ENCODE data around the gene POLR2M. TPM values are rescaled to one million over a fixed set of nuclear protein-coding genes. Genes with fewer than 3 reads are reported as not detected.

POLR2M gene
- total RNA-seq, 1 experiment from 2014 or later, result 86.2 TPM

- no peaks in the 10 kb centered on the region for H3K4me1 ChIP-seq (ENCODE audit: control insufficient read depth in 1 of 2, insufficient read depth in 2 of 2, low read length in 2 of 2)
- ChIA-PET POLR2A (no interaction called here), CTCF (no interaction called here), RAD21 (ENCODE audit: low non-redundant PET in 1 of 2, low total read pairs in 2 of 2, uncharacterized antibody in 2 of 2, unreplicated experiment in 2 of 2) (no interaction called here)
- H3K36me3 ChIP-seq (ENCODE audit: control insufficient read depth in 1 of 2, insufficient read depth in 2 of 2, low read length in 2 of 2), result no peaks in the 10 kb centered on the region
- no peaks in the 10 kb centered on the region for H3K9me2 ChIP-seq (ENCODE audit: insufficient read depth)
- no peaks in the 10 kb centered on the region for H3K27me3 ChIP-seq (ENCODE audit: insufficient read depth, low read length)
- peaks cover 0 to 5% of the 10 kb centered on the region in 2 experiments; a peak in 1 of 4 replicates for H3K9me3 ChIP-seq (ENCODE audit: control insufficient read depth in 1 of 2, insufficient read depth in 1 of 2, low read depth in 1 of 2, low read length in 2 of 2)
- no peak for DNase-seq (ENCODE audit: low read depth, low spot score)
- no peak overlapping the region for H3K9ac ChIP-seq (ENCODE audit: low read length)
- no peak for ATAC-seq
- H3K4me2 ChIP-seq (ENCODE audit: low read length), result no peak overlapping the region
- H2AFZ ChIP-seq (ENCODE audit: low read depth, low read length, poor library complexity, severe bottlenecking), result no peak overlapping the region
- 0 out of 2 replicates have a peak, but pooled peaks cover 4% of the 10 kb centered on the region for H3K79me2 ChIP-seq (ENCODE audit: insufficient read depth, low read length)
- no peaks in the 10 kb centered on the region for H4K20me1 ChIP-seq (ENCODE audit: insufficient read depth)
- TF ChIP-seq JUND (IDR thresholded peaks at IDR 0.05) (no peak), SIN3A (IDR thresholded peaks at IDR 0.05; ENCODE audit: low read depth) (no peak), EGR1 (IDR thresholded peaks at IDR 0.05; ENCODE audit: low read depth) (no peak), POLR2A (IDR thresholded peaks at IDR 0.05; ENCODE audit: borderline replicate concordance, extremely low read depth, insufficient read depth, insufficient read length) (no peak), SRF (IDR thresholded peaks at IDR 0.05; ENCODE audit: low read depth) (no peak), YY1 (IDR thresholded peaks at IDR 0.05; ENCODE audit: extremely low read depth, insufficient replicate concordance, low read depth, low read length) (no peak), CTCF (IDR thresholded peaks at IDR 0.05 in 2 of 3, conservative IDR thresholded peaks at IDR 0.05 in 1 of 3; ENCODE audit: borderline replicate concordance in 1 of 3, insufficient read depth in 1 of 3, low read depth in 2 of 3, low read length in 2 of 3) (no peak), ATF3 (IDR thresholded peaks at IDR 0.05) (no peak)
- H3K27ac ChIP-seq (ENCODE audit: low read depth, low read length), result no peak overlapping the region
- no TSS peak for BruUV-seq (replicated peaks)
- intact Hi-C loops (cut with micrococcal nuclease), result no loop called here
- no peak overlapping the region for H3K4me3 ChIP-seq (replicated peaks in 1 of 2; ENCODE audit: low read depth in 1 of 2, low read length in 2 of 2)
Observed at GRCh38 chr15:57726411-57726810, 19.9 kb downstream of the POLR2M start.

GRCh38 chr15:57727031-57727430 is 20.5 kb downstream of the POLR2M start:
- H3K9me2 ChIP-seq (ENCODE audit: insufficient read depth), result no peaks in the 10 kb centered on the region
- TF ChIP-seq SP1 (IDR thresholded peaks at IDR 0.05; ENCODE audit: low read depth) (no peak), SIN3A (IDR thresholded peaks at IDR 0.05; ENCODE audit: low read depth) (no peak), JUND (IDR thresholded peaks at IDR 0.05) (no peak), POLR2A (IDR thresholded peaks at IDR 0.05; ENCODE audit: borderline replicate concordance, extremely low read depth, insufficient read depth, insufficient read length) (no peak)
- H3K36me3 ChIP-seq (ENCODE audit: control insufficient read depth in 1 of 2, insufficient read depth in 2 of 2, low read length in 2 of 2), result no peaks in the 10 kb centered on the region
- ChIA-PET CTCF (no interaction called here), POLR2A (no interaction called here), RAD21 (ENCODE audit: low non-redundant PET in 1 of 2, low total read pairs in 2 of 2, uncharacterized antibody in 2 of 2, unreplicated experiment in 2 of 2) (no interaction called here)
- H3K4me3 ChIP-seq (replicated peaks in 1 of 2; ENCODE audit: low read depth in 1 of 2, low read length in 2 of 2), result no peak overlapping the region
- no TSS peak for BruUV-seq (replicated peaks)
- H3K9me3 ChIP-seq (ENCODE audit: control insufficient read depth in 1 of 2, insufficient read depth in 1 of 2, low read depth in 1 of 2, low read length in 2 of 2), result peaks cover 0 to 5% of the 10 kb centered on the region in 2 experiments; a peak in 1 of 4 replicates
- H3K4me1 ChIP-seq (ENCODE audit: control insufficient read depth in 1 of 2, insufficient read depth in 2 of 2, low read length in 2 of 2), result no peaks in the 10 kb centered on the region
- no peak overlapping the region for H3K9ac ChIP-seq (ENCODE audit: low read length)
- no peak overlapping the region for H3K27ac ChIP-seq (ENCODE audit: low read depth, low read length)
- H3K27me3 ChIP-seq (ENCODE audit: insufficient read depth, low read length), result no peaks in the 10 kb centered on the region
- no peak overlapping the region for H2AFZ ChIP-seq (ENCODE audit: low read depth, low read length, poor library complexity, severe bottlenecking)
- intact Hi-C loops (cut with micrococcal nuclease), result no loop called here
- 0 out of 2 replicates have a peak, but pooled peaks cover 1% of the 10 kb centered on the region for H3K79me2 ChIP-seq (ENCODE audit: insufficient read depth, low read length)
- ATAC-seq (no peak), DNase-seq (ENCODE audit: low read depth, low spot score) (no peak)
- no peak overlapping the region for H3K4me2 ChIP-seq (ENCODE audit: low read length)
- no peaks in the 10 kb centered on the region for H4K20me1 ChIP-seq (ENCODE audit: insufficient read depth)

Measured in HCT116 (cell line).